ENCODE measurements around the gene THUMPD3. TPM values are rescaled to one million over a fixed set of nuclear protein-coding genes. Genes with fewer than 3 reads are reported as not detected.

The THUMPD3 gene
- total and polyA plus RNA-seq, 12 donors: 40.3 to 72.1 (median 52.5) TPM

- no peak overlapping the region for H3K4me3 ChIP-seq
- no peaks in the 10 kb centered on the region for H3K36me3 ChIP-seq
- 82 to 85% methylated on average over 4 of the region's 4 CpGs for WGBS, 2 donors
- ATAC-seq: no peak
- TF ChIP-seq CTCF (IDR thresholded peaks at IDR 0.05): no peak
- H3K27me3 ChIP-seq: no peaks in the 10 kb centered on the region
- H3K9me3 ChIP-seq: no peaks in the 10 kb centered on the region
- intact Hi-C loops (cut with DNase I): no loop called here
- H3K27ac ChIP-seq: no peak overlapping the region
- no peak for DNase-seq
- no peaks in the 10 kb centered on the region for H3K4me1 ChIP-seq
Observed at GRCh38 chr3:9342696-9343095, 20.2 kb upstream of the THUMPD3 start.

DNA sequence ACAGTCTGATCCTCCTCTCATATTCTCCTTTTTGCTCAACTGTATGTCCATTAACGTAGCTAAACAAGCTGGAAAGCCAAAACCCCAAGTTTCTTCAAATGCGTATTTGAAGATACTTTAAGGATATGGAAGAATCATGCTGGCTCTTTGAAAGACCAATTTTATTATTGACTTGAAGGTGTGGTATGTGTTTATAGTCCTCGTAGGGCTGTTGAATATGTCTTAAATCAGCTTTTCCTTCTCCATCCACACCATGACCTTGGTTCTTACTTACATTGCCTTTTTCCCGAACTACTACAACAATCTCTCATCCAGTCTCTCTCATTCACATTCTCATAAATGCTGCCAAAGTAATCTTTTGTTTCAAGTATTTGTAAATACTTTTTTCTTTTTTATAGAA is 19.7 kb upstream of the THUMPD3 start:
- Histone ChIP-seq H3K27ac (no peak overlapping the region), H3K36me3 (no peaks in the 10 kb centered on the region), H3K27me3 (no peaks in the 10 kb centered on the region), H3K9me3 (no peaks in the 10 kb centered on the region), H3K4me1 (no peaks in the 10 kb centered on the region), H3K4me3 (no peak overlapping the region)
- intact Hi-C loops (cut with DNase I): no loop called here
- no peak for ATAC-seq
- no peak for TF ChIP-seq CTCF (IDR thresholded peaks at IDR 0.05)
- no peak for DNase-seq
- WGBS, 2 donors: 65 to 78% methylated on average over 4 of the region's 4 CpGs

GRCh38 chr3:9345041-9345440 is 17.8 kb upstream of the THUMPD3 start:
- ATAC-seq (no peak), DNase-seq (no peak)
- no peak for TF ChIP-seq CTCF (IDR thresholded peaks at IDR 0.05)
- 0 to 46% methylated on average over 1 of the region's 1 CpG for WGBS, 2 donors
- Histone ChIP-seq H3K4me3 (no peak overlapping the region), H3K9me3 (no peaks in the 10 kb centered on the region), H3K36me3 (peaks cover 0 to 7% (median 0%) of the 10 kb centered on the region in 9 donors), H3K4me1 (no peaks in the 10 kb centered on the region), H3K27me3 (no peaks in the 10 kb centered on the region), H3K27ac (no peak overlapping the region)
- intact Hi-C loops (cut with DNase I): no loop called here

DNA sequence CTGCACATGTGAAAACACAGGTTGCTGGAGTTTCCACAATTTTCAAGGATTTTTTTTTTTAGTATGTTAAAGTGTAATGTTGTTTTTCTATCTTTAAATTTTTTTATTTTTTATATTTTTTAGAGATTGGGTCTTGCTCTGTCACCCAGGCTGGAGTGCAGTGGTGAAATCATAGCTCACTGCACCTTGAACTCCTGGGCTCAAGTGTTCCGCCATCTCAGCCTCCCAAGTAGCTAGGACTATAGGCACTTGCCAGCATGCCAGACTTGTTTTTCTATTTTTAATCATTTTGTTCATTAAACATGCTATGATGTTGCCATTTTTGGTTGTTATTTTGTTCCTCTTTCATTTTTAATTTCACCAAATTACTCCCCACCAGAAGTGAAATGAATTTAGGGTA is 16.7 kb upstream of the THUMPD3 start:
- H3K4me3 ChIP-seq: no peak overlapping the region
- WGBS, 2 donors: 96 to 100% methylated on average over 1 of the region's 1 CpG
- H3K4me1 ChIP-seq: no peaks in the 10 kb centered on the region
- intact Hi-C loops (cut with DNase I): no loop called here
- H3K36me3 ChIP-seq: peaks cover 0 to 7% (median 0%) of the 10 kb centered on the region in 9 donors
- TF ChIP-seq CTCF (IDR thresholded peaks at IDR 0.05): no peak
- no peaks in the 10 kb centered on the region for H3K27me3 ChIP-seq
- no peak for DNase-seq
- no peak for ATAC-seq
- H3K27ac ChIP-seq: no peak overlapping the region
- no peaks in the 10 kb centered on the region for H3K9me3 ChIP-seq

GRCh38 chr3:9347081-9347480 is 15.8 kb upstream of the THUMPD3 start:
- H3K36me3 ChIP-seq: peaks cover 0 to 7% (median 0%) of the 10 kb centered on the region in 9 donors
- no peak overlapping the region for H3K4me3 ChIP-seq
- DNase-seq (no peak), ATAC-seq (no peak)
- no peaks in the 10 kb centered on the region for H3K27me3 ChIP-seq
- WGBS, 2 donors: 90 to 91% methylated on average over 5 of the region's 5 CpGs
- intact Hi-C loops (cut with DNase I): no loop called here
- no peak overlapping the region for H3K27ac ChIP-seq
- no peaks in the 10 kb centered on the region for H3K9me3 ChIP-seq
- H3K4me1 ChIP-seq: no peaks in the 10 kb centered on the region
- no peak for TF ChIP-seq CTCF (IDR thresholded peaks at IDR 0.05)

Data from heart right ventricle (tissue), 16 donors.